H1 (cell line): ENCODE results near the gene DCAF6. TPM values are rescaled to one million over a fixed set of nuclear protein-coding genes. Genes with fewer than 3 reads are reported as not detected.

Experiments used
- CTCF ChIA-PET: fragments of 300-600 bp; sonication (Branson Sonifier 250); formaldehyde crosslinking; loops from one replicate; lab custom pipeline; 2021; ENCODE audit not compliant: partially characterized antibody; lab: Charles Lee
- POLR2A ChIA-PET: fragments of 300-600 bp; sonication (Branson Sonifier 250); formaldehyde crosslinking; loops from one replicate; lab custom pipeline; 2021; ENCODE audit warnings: inconsistent platforms; ENCODE audit not compliant: partially characterized antibody; lab: Charles Lee
- DNase-seq, 2 experiments: peaks; one replicate each; pipeline versions ENCODE4 v3.0.0 to v3.0.0-alpha.2; 2010 to 2022; ENCODE audit warnings: low spot score in 2 of 2, low read depth in 1 of 2, mixed read lengths in 1 of 2
- FAIRE-seq: peaks from 2 replicates; lab custom pipeline; 2011; peaks lifted over from hg19 to GRCh38; lab: Jason Lieb, UNC
- H2AFZ ChIP-seq: 2 replicates; pipeline ENCODE4 v1.8.1; 2012; ENCODE audit warnings: low read length, inconsistent platforms
- H2AK5ac ChIP-seq: 2 replicates; pipeline ENCODE4 v1.6.1; 2013; ENCODE audit warnings: low read depth, low read length
- H2BK120ac ChIP-seq: replicated peaks from 2 replicates; pipeline ENCODE3; 2013; ENCODE audit warnings: low read depth, low read length, inconsistent platforms
- H2BK12ac ChIP-seq: 2 replicates; pipeline ENCODE4 v1.6.1; 2013; ENCODE audit warnings: low read depth, low read length
- H2BK15ac ChIP-seq: 2 replicates; pipeline ENCODE4 v1.6.1; 2013; ENCODE audit warnings: low read length
- H2BK20ac ChIP-seq: 2 replicates; pipeline ENCODE4 v1.6.1; 2013; ENCODE audit warnings: low read length
- H2BK5ac ChIP-seq: 2 replicates; pipeline ENCODE4 v1.6.1; 2013; ENCODE audit warnings: low read depth, low read length
- H3K14ac ChIP-seq: 2 replicates; pipeline ENCODE4 v1.6.1; 2013; ENCODE audit warnings: inconsistent platforms; ENCODE audit not compliant: insufficient read length
- H3K18ac ChIP-seq: 2 replicates; pipeline ENCODE4 v1.6.1; 2013; ENCODE audit warnings: low read length; ENCODE audit errors: extremely low read depth
- H3K23ac ChIP-seq: 2 replicates; pipeline ENCODE4 v1.6.1; 2013; ENCODE audit warnings: inconsistent platforms; ENCODE audit not compliant: insufficient read length
- H3K23me2 ChIP-seq: 2 replicates; pipeline ENCODE4 v1.6.1; 2013; ENCODE audit warnings: low read depth, low read length
- H3K27ac ChIP-seq: 2 replicates; pipeline ENCODE4 v1.6.1; 2011; ENCODE audit warnings: low read depth, low read length, inconsistent platforms
- H3K27me3 ChIP-seq, 4 experiments: replicated peaks in 1 of 4; 1 replicate in 1 of 4; 2 replicates in 3 of 4; pipeline versions ENCODE4 v1.6.1 to v1.8.1; 2011 to 2013; ENCODE audit warnings: low read length in 3 of 4, mild to moderate bottlenecking in 3 of 4, inconsistent platforms in 2 of 4, mixed read lengths in 2 of 4, moderate library complexity in 1 of 4; ENCODE audit not compliant: control insufficient read depth in 3 of 4, insufficient read depth in 3 of 4; ENCODE audit errors: extremely low read depth in 1 of 4
- H3K36me3 ChIP-seq, 4 experiments: 2 replicates each; pipeline versions ENCODE4 v1.6.1 to v1.8.1; 2011 to 2013; ENCODE audit warnings: mild to moderate bottlenecking in 4 of 4, low read length in 3 of 4, moderate library complexity in 2 of 4, control low read depth in 1 of 4, inconsistent platforms in 1 of 4; ENCODE audit not compliant: insufficient read depth in 4 of 4, control insufficient read depth in 2 of 4
- H3K4ac ChIP-seq: replicated peaks from 2 replicates; pipeline ENCODE3; 2013; ENCODE audit warnings: low read length, low read depth, mixed read lengths, inconsistent platforms; ENCODE audit not compliant: insufficient read length
- H3K4me1 ChIP-seq, 4 experiments: replicated peaks in 1 of 4; 1 replicate in 1 of 4; 2 replicates in 3 of 4; pipeline versions ENCODE4 v1.6.1 to v1.8.1; 2011 to 2013; ENCODE audit warnings: low read length in 3 of 4, inconsistent platforms in 2 of 4, mixed read lengths in 1 of 4; ENCODE audit not compliant: insufficient read depth in 4 of 4, control insufficient read depth in 3 of 4
- H3K4me2 ChIP-seq, 2 experiments: 2 replicates each; pipeline versions ENCODE4 v1.6.1 to v1.8.1; 2011 to 2013; ENCODE audit warnings: low read depth in 2 of 2, low read length in 2 of 2, control low read depth in 1 of 2, inconsistent platforms in 1 of 2, mild to moderate bottlenecking in 1 of 2; ENCODE audit not compliant: insufficient read depth in 1 of 2
- H3K4me3 ChIP-seq, 4 experiments: fragments of 200-600, 300-600 bp in 1 of 4; sonication (generic), shearing (Covaris generic), sonication (Bioruptor Twin) in 1 of 4; 2 replicates each; pipeline versions ENCODE4 v1.5.1 to v1.8.1; 2011 to 2016; ENCODE audit warnings: low read length in 4 of 4, low read depth in 3 of 4, control low read depth in 2 of 4, inconsistent platforms in 2 of 4, mild to moderate bottlenecking in 2 of 4, mixed read lengths in 1 of 4, moderate library complexity in 1 of 4; ENCODE audit not compliant: insufficient read depth in 2 of 4; ENCODE audit errors: extremely low read depth in 1 of 4
- H3K56ac ChIP-seq: replicated peaks from 2 replicates; pipeline ENCODE3; 2013; ENCODE audit warnings: low read depth, mild to moderate bottlenecking, mixed read lengths, low read length, inconsistent platforms; ENCODE audit not compliant: insufficient read length
- H3K79me1 ChIP-seq: 2 replicates; pipeline ENCODE4 v1.6.1; 2013; ENCODE audit warnings: low read depth, low read length, control low read depth
- H3K79me2 ChIP-seq, 2 experiments: 2 replicates each; pipeline versions ENCODE4 v1.6.1 to v1.8.1; 2012 to 2013; ENCODE audit warnings: low read length in 2 of 2, mild to moderate bottlenecking in 2 of 2, inconsistent platforms in 1 of 2; ENCODE audit not compliant: insufficient read depth in 2 of 2, control insufficient read depth in 1 of 2
- H3K9ac ChIP-seq, 4 experiments: replicated peaks in 1 of 4; 1 replicate in 1 of 4; 2 replicates in 3 of 4; pipeline versions ENCODE4 v1.6.1 to v1.8.1; 2011 to 2013; ENCODE audit warnings: low read depth in 3 of 4, low read length in 3 of 4, control low read depth in 2 of 4, mild to moderate bottlenecking in 2 of 4, moderate library complexity in 2 of 4, inconsistent platforms in 1 of 4; ENCODE audit errors: extremely low read depth in 1 of 4
- H3K9me3 ChIP-seq, 2 experiments: 2 replicates each; pipeline versions ENCODE4 v1.6.1 to v1.8.1; 2012 to 2013; ENCODE audit warnings: mild to moderate bottlenecking in 2 of 2, moderate library complexity in 2 of 2, control low read depth in 1 of 2, inconsistent platforms in 1 of 2, low read depth in 1 of 2, low read length in 1 of 2, mixed read lengths in 1 of 2; ENCODE audit not compliant: insufficient read depth in 2 of 2
- H4K20me1 ChIP-seq, 2 experiments: replicated peaks in 1 of 2; 2 replicates each; pipeline versions ENCODE3 to v1.8.1; 2011 to 2013; ENCODE audit warnings: inconsistent platforms in 2 of 2, low read length in 2 of 2, mild to moderate bottlenecking in 1 of 2; ENCODE audit not compliant: insufficient read depth in 2 of 2, control insufficient read depth in 1 of 2
- H4K5ac ChIP-seq: 2 replicates; pipeline ENCODE4 v1.6.1; 2013; ENCODE audit warnings: low read length, low read depth, mixed read lengths, inconsistent platforms; ENCODE audit not compliant: insufficient read length
- H4K8ac ChIP-seq: 2 replicates; pipeline ENCODE4 v1.8.0; 2013; ENCODE audit warnings: mild to moderate bottlenecking, moderate library complexity, low read length, inconsistent platforms; ENCODE audit not compliant: insufficient read depth; ENCODE audit errors: extremely low read depth
- H4K91ac ChIP-seq: replicated peaks from 2 replicates; pipeline ENCODE3; 2013; ENCODE audit warnings: low read length, mixed read lengths, inconsistent platforms; ENCODE audit not compliant: insufficient read length
- CEBPB ChIP-seq: IDR thresholded peaks from 2 replicates; pipeline ENCODE4 v1.6.1; 2012; ENCODE audit warnings: low read depth, low read length
- EGR1 ChIP-seq: IDR thresholded peaks from 2 replicates; pipeline ENCODE4 v1.6.1; 2011; ENCODE audit warnings: low read depth, low read length, borderline replicate concordance
- HDAC2 ChIP-seq, 2 experiments: fragments of 300-600 bp in 1 of 2; sonication (generic) in 1 of 2; IDR thresholded peaks; 2 replicates each; pipeline ENCODE4 v1.6.1; 2011 to 2012; ENCODE audit warnings: low read depth in 2 of 2, low read length in 2 of 2, mild to moderate bottlenecking in 2 of 2, moderate library complexity in 2 of 2, borderline replicate concordance in 1 of 2, inconsistent platforms in 1 of 2
- HDAC6 ChIP-seq: IDR thresholded peaks from one replicate; pipeline ENCODE4 v1.7.1; 2012; ENCODE audit warnings: low read depth, mild to moderate bottlenecking, inconsistent platforms, low read length, moderate library complexity
- JUN ChIP-seq: IDR thresholded peaks from 2 replicates; pipeline ENCODE4 v1.6.1; 2011; ENCODE audit warnings: low read depth, mild to moderate bottlenecking, improper control_type of control experiment, low read length
- PHF8 ChIP-seq: fragments of 200-600 bp; sonication (generic); conservative IDR thresholded peaks from 2 replicates; pipeline ENCODE4 v1.7.1; 2012; ENCODE audit warnings: low read depth, mild to moderate bottlenecking, inconsistent platforms, low read length, moderate library complexity
- POLR2A ChIP-seq, 2 experiments: IDR thresholded peaks; 1 replicate in 1 of 2; 2 replicates in 1 of 2; pipeline ENCODE4 v1.6.1; 2011; ENCODE audit warnings: low read depth in 2 of 2, low read length in 2 of 2, mild to moderate bottlenecking in 2 of 2; ENCODE audit errors: control extremely low read depth in 1 of 2
- SP4 ChIP-seq: IDR thresholded peaks from 2 replicates; pipeline ENCODE4 v1.6.1; 2012; ENCODE audit warnings: low read length, inconsistent platforms
- TAF1 ChIP-seq: IDR thresholded peaks from 2 replicates; pipeline ENCODE4 v1.6.1; 2011; ENCODE audit warnings: mild to moderate bottlenecking, low read depth, low read length
- TBP ChIP-seq: IDR thresholded peaks from 2 replicates; pipeline ENCODE4 v1.6.1; 2011; ENCODE audit warnings: low read depth, low read length, improper control_type of control experiment
- TEAD4 ChIP-seq: IDR thresholded peaks from 2 replicates; pipeline ENCODE4 v1.6.1; 2012; ENCODE audit warnings: low read depth, low read length, inconsistent platforms, mixed read lengths
- ZNF274 ChIP-seq: IDR thresholded peaks from 2 replicates; pipeline ENCODE4 v1.7.0; 2012; ENCODE audit warnings: low read length, borderline replicate concordance; ENCODE audit errors: extremely low read depth
- WGBS, 2 experiments: shearing (Covaris generic) in 1 of 2; methylation state at CpG; one replicate each; pipeline versions ENCODE4 v1.1.6 to v1.1.7; 2013 to 2015; ENCODE audit warnings: low lambda C conversion rate in 2 of 2, mixed read lengths in 2 of 2, inconsistent platforms in 1 of 2, low coverage in 1 of 2, missing lambda C conversion rate in 1 of 2; ENCODE audit not compliant: insufficient replicate concordance in 2 of 2, insufficient coverage in 1 of 2, insufficient read length in 1 of 2; ENCODE audit errors: extremely low coverage in 1 of 2, missing lambda C conversion rate in 1 of 2; 5-methylcytosine and 5-hydroxymethylcytosine counted together
- polyA plus RNA-seq, 7 experiments: library from polyadenylated mRNA; depleted of rRNA in 3 of 7; stranded (reverse) in 5 of 7; unstranded in 2 of 7; fragments of >200 nt in 5 of 7; fragments of 200-250 nt in 2 of 7; gene quantifications; 1 replicate in 5 of 7; 2 replicates in 1 of 7; 4 replicates in 1 of 7; pipeline versions ENCODE4 v1.2.1 to v1.2.3, GENCODE V29; 2011 to 2013; ENCODE audit warnings: missing spikeins in 2 of 7, mixed read lengths in 2 of 7
- total RNA-seq: library from RNA; stranded (reverse); fragmentation: NEBNext Ultra II Directional; extraction: Animal tissue kit (Norgen Biotek cat#: 25700); gene quantifications from 2 replicates; pipeline ENCODE4 v1.2.1, GENCODE V29; 2021
- TF ChIP-seq, protein P1 (sequence below): IDR thresholded peaks from 2 replicates; pipeline ENCODE4 v1.6.1; 2012; ENCODE audit warnings: inconsistent platforms
- TF ChIP-seq, protein P2 (sequence below): IDR thresholded peaks from 2 replicates; pipeline ENCODE4 v1.6.1; 2012; ENCODE audit warnings: inconsistent platforms

Gene DCAF6
- total and polyA plus RNA-seq, 2 of the 8 experiments (the other 6 are each of a cell fraction or from before 2014, with no cell fraction given), result 12.3 to 17.4 TPM

DNA sequence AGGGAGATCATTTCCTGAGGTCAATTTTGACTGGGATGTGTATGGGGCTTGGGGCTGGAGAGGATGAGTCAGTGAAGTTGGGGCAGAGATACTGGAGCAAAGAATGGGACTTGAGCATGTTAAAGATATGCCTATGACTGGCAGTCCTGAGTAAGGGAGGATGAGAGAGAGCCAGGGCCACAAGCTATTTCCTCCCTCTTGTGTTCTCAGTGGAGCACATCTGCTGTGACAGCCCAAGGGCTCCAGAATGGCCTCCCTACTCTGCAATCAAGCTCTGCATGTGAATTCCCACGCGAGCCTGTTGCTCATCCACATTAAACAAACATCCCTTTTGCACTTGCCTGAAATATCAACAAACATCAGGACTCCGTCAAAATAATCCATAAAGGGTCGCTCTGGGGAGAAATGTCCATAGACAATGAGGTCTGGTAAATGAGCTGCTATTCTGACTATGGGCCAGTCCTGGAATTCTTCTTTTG, 31.8 kb upstream of the DCAF6 start:
- no peak overlapping the region for H2AK5ac ChIP-seq
- H2BK120ac ChIP-seq, result no peak overlapping the region
- no peak overlapping the region for H2BK12ac ChIP-seq
- H4K5ac ChIP-seq, result no peak overlapping the region
- peaks cover 0 to 6% (median 3%) of the 10 kb centered on the region in 4 experiments; a peak in 4 of 7 replicates for H3K4me1 ChIP-seq
- DNase-seq, result no peak
- H3K27ac ChIP-seq, result no peak overlapping the region
- no peaks in the 10 kb centered on the region for H3K23me2 ChIP-seq
- ChIA-PET POLR2A (interaction anchor here (0.9 to 2.2 kb wide), 6 partner anchors 8 to 176 kb away, joined by 3 to 8 read pairs (median 5); partner anchors contain the start of genes ADCY10, DCAF6 and MPC2), CTCF (interaction anchor here (0.5 to 1.6 kb wide), 5 partner anchors 22 to 178 kb away, joined by 3 to 8 read pairs (median 3); no protein-coding TSS in a partner anchor)
- no peak overlapping the region for H3K9ac ChIP-seq
- H3K36me3 ChIP-seq, result no peaks in the 10 kb centered on the region; a peak in 1 of 8 replicates
- no peak overlapping the region for H3K4me3 ChIP-seq
- no peaks in the 10 kb centered on the region for H4K20me1 ChIP-seq
- no peaks in the 10 kb centered on the region for H3K27me3 ChIP-seq
- no peak overlapping the region for H2AFZ ChIP-seq
- no peak overlapping the region for H3K18ac ChIP-seq
- H3K14ac ChIP-seq, result no peak overlapping the region
- 0 out of 2 replicates have a peak overlapping the region, but pooled peaks have one; percentile 20 for H2BK5ac ChIP-seq
- H2BK15ac ChIP-seq, result no peak overlapping the region
- H3K79me2 ChIP-seq, result no peaks in the 10 kb centered on the region
- no peak overlapping the region for H3K4me2 ChIP-seq
- no peak overlapping the region for H2BK20ac ChIP-seq
- 83% methylated on average over 4 of the region's 4 CpGs; no CpG with 5 or more reads in 1 of the 2 experiments for WGBS, 2 experiments
- no peak overlapping the region for H4K91ac ChIP-seq
- no peak overlapping the region for H3K56ac ChIP-seq
- FAIRE-seq, result no peak
- H3K23ac ChIP-seq, result no peak overlapping the region
- peaks cover 3 to 7% of the 10 kb centered on the region in 2 experiments for H3K9me3 ChIP-seq
- H3K79me1 ChIP-seq, result no peaks in the 10 kb centered on the region
- H4K8ac ChIP-seq, result no peak overlapping the region
- H3K4ac ChIP-seq, result no peak overlapping the region
- no peak for TF ChIP-seq EGR1
- TF ChIP-seq, protein P1, sequence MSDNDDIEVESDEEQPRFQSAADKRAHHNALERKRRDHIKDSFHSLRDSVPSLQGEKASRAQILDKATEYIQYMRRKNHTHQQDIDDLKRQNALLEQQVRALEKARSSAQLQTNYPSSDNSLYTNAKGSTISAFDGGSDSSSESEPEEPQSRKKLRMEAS, result no peak
- TF ChIP-seq PHF8, result no peak
- no peak for TF ChIP-seq CEBPB
- no peak for TF ChIP-seq HDAC2 (IDR thresholded peaks at IDR 0.05; ENCODE audit: borderline replicate concordance in 1 of 2, low read depth in 2 of 2, low read length in 2 of 2)
- TF ChIP-seq POLR2A (IDR thresholded peaks at IDR 0.05; ENCODE audit: control extremely low read depth in 1 of 2, low read depth in 2 of 2, low read length in 2 of 2), result no peak
- no peak for TF ChIP-seq TBP
- no peak for TF ChIP-seq HDAC6
- TF ChIP-seq, protein P2, sequence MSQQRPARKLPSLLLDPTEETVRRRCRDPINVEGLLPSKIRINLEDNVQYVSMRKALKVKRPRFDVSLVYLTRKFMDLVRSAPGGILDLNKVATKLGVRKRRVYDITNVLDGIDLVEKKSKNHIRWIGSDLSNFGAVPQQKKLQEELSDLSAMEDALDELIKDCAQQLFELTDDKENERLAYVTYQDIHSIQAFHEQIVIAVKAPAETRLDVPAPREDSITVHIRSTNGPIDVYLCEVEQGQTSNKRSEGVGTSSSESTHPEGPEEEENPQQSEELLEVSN, result no peak
- TF ChIP-seq ZNF274, result no peak
- TF ChIP-seq SP4, result no peak
- TF ChIP-seq TAF1, result no peak
- no peak for TF ChIP-seq TEAD4
- TF ChIP-seq JUN, result no peak
